Kidney (tissue), 14 donors: Measurements from ENCODE around the gene TMEM87B. TPM values are rescaled to one million over a fixed set of nuclear protein-coding genes. Genes with fewer than 3 reads are reported as not detected.

ENCODE experiments used
- DNase-seq, 5 donors: peaks; one replicate each; pipeline ENCODE4 v3.0.0-alpha.2; 2013 to 2020
- FAIRE-seq: peaks from 2 replicates; lab custom pipeline; 2012; peaks lifted over from hg19 to GRCh38; lab: Jason Lieb, UNC
- H3K27ac ChIP-seq, 2 donors: one replicate each; pipeline ENCODE4 v1.7.0; 2013; ENCODE audit warnings: low read depth in 2 of 2, low read length in 2 of 2, inconsistent platforms in 1 of 2
- H3K27me3 ChIP-seq: one replicate; pipeline ENCODE4 v1.7.1; 2013; ENCODE audit warnings: low read length, inconsistent platforms; ENCODE audit not compliant: control insufficient read depth, insufficient read depth
- H3K36me3 ChIP-seq, 3 donors: one replicate each; pipeline versions ENCODE4 v1.7.0 to v1.7.1; 2013; ENCODE audit warnings: low read length in 3 of 3, control low read depth in 1 of 3, inconsistent platforms in 1 of 3; ENCODE audit not compliant: insufficient read depth in 3 of 3, control insufficient read depth in 2 of 3
- H3K4me1 ChIP-seq, 3 donors: one replicate each; pipeline versions ENCODE4 v1.7.0 to v1.7.1; 2013; ENCODE audit warnings: low read length in 3 of 3, inconsistent platforms in 1 of 3, low read depth in 1 of 3; ENCODE audit not compliant: control insufficient read depth in 2 of 3, insufficient read depth in 2 of 3
- H3K4me3 ChIP-seq, 3 donors: one replicate each; pipeline versions ENCODE4 v1.7.0 to v1.8.1; 2013; ENCODE audit warnings: low read length in 3 of 3, control low read depth in 1 of 3, inconsistent platforms in 1 of 3
- H3K9ac ChIP-seq, 3 donors: one replicate each; pipeline versions ENCODE4 v1.7.0 to v1.7.1; 2013; ENCODE audit warnings: low read length in 3 of 3, control low read depth in 1 of 3, inconsistent platforms in 1 of 3
- H3K9me3 ChIP-seq, 3 donors: one replicate each; pipeline versions ENCODE4 v1.7.0 to v1.7.1; 2013; ENCODE audit warnings: low read length in 3 of 3, control low read depth in 1 of 3, inconsistent platforms in 1 of 3; ENCODE audit not compliant: control insufficient read depth in 2 of 3, insufficient read depth in 1 of 3
- intact Hi-C: fragments of 100-400 bp; cut with DNase I; formaldehyde crosslinking; loops from one replicate; pipeline ENCODE4 v1.11.1; 2022
- polyA plus RNA-seq: library from polyadenylated mRNA; stranded (reverse); fragments of 350-450 nt; fragmentation: Illumina TruSeq; extraction: RNeasy Lipid Tissue Mini Kit (QIAGEN cat#74804); gene quantifications from one replicate; pipeline ENCODE4 v1.2.3, GENCODE V29; 2014; ENCODE audit warnings: low read depth, low replicate concordance; ENCODE audit not compliant: insufficient read depth
- total RNA-seq: library from RNA; stranded (reverse); fragmentation: NEBNext Ultra II Directional; extraction: Animal tissue kit (Norgen Biotek cat#: 25700); gene quantifications from one replicate; pipeline ENCODE4 v1.2.1, GENCODE V29; 2021
- TF ChIP-seq, protein P1 (sequence below): IDR thresholded peaks from 3 replicates; pipeline ENCODE4 v1.5.1; 2012; ENCODE audit warnings: mild to moderate bottlenecking, moderate library complexity, borderline replicate concordance; ENCODE audit not compliant: insufficient read depth; ENCODE audit errors: extremely low read depth
- donor health status: control.
- donor health status: control.
- donor health status: control.
- donor health status: control.
- donor health status: control.
- donor health status: DM: yes; HTN: yes; CAD: no.
- donor health status: Normal renal cell carcinoma (clear cell type).

The TMEM87B gene
- total and polyA plus RNA-seq, 2 donors from 2014 or later: 6.5 to 21.9 TPM

GRCh38 chr2:112045446-112046014 lies 9.5 kb upstream of the TMEM87B start:
- no peak for DNase-seq
- TF ChIP-seq, protein P1, sequence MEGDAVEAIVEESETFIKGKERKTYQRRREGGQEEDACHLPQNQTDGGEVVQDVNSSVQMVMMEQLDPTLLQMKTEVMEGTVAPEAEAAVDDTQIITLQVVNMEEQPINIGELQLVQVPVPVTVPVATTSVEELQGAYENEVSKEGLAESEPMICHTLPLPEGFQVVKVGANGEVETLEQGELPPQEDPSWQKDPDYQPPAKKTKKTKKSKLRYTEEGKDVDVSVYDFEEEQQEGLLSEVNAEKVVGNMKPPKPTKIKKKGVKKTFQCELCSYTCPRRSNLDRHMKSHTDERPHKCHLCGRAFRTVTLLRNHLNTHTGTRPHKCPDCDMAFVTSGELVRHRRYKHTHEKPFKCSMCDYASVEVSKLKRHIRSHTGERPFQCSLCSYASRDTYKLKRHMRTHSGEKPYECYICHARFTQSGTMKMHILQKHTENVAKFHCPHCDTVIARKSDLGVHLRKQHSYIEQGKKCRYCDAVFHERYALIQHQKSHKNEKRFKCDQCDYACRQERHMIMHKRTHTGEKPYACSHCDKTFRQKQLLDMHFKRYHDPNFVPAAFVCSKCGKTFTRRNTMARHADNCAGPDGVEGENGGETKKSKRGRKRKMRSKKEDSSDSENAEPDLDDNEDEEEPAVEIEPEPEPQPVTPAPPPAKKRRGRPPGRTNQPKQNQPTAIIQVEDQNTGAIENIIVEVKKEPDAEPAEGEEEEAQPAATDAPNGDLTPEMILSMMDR: no peak
- intact Hi-C loops: loop anchor here (5.0 kb wide), 1 partner anchor 148 kb away; the partner anchor contains the start of gene MERTK
- no peak overlapping the region for H3K9ac ChIP-seq
- H3K27me3 ChIP-seq: no peaks in the 10 kb centered on the region
- no peaks in the 10 kb centered on the region for H3K4me1 ChIP-seq
- H3K9me3 ChIP-seq: no peaks in the 10 kb centered on the region
- no peak overlapping the region for H3K4me3 ChIP-seq
- H3K36me3 ChIP-seq: no peaks in the 10 kb centered on the region
- H3K27ac ChIP-seq: no peak overlapping the region
- no peak for FAIRE-seq

DNA sequence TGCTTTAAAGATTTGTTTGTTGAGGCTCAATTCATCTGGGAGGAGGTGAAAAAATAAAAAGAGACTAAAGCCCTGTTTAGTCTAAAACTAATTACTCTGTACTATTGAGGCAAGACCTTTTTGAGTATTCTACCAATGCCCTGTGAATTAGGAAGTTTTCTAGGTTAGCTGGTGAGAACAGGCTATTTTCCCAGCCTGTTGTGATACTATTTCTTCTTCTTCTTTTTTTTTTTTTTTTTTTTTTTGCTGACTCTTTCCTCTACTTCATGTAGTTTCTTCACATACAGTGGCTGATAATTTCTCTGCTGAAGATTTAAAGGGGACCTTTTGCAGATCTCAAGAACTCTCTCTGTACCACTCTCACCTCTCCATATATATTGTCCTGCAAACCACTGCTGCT lies 8.8 kb upstream of the TMEM87B start:
- no peaks in the 10 kb centered on the region for H3K9me3 ChIP-seq
- intact Hi-C loops: loop anchor here (5.0 kb wide), 1 partner anchor 149 kb away; the partner anchor contains the start of gene MERTK

GRCh38 chr2:112047537-112048235 lies 7.4 kb upstream of the TMEM87B start:
- Histone ChIP-seq H3K9ac (no peak overlapping the region), H3K4me1 (no peaks in the 10 kb centered on the region), H3K36me3 (no peaks in the 10 kb centered on the region), H3K4me3 (no peak overlapping the region), H3K27me3 (no peaks in the 10 kb centered on the region), H3K27ac (no peak overlapping the region), H3K9me3 (no peaks in the 10 kb centered on the region)
- TF ChIP-seq, protein P1: no peak
- intact Hi-C loops: loop anchor here (5.0 kb wide), 1 partner anchor 150 kb away; the partner anchor contains the start of gene MERTK
- DNase-seq: no peak
- FAIRE-seq: no peak

More for the DNA sequence above, 8.8 kb upstream of the TMEM87B start:
- no peak for DNase-seq
- Histone ChIP-seq H3K4me3 (no peak overlapping the region), H3K27ac (no peak overlapping the region), H3K36me3 (no peaks in the 10 kb centered on the region), H3K4me1 (no peaks in the 10 kb centered on the region), H3K27me3 (no peaks in the 10 kb centered on the region), H3K9ac (no peak overlapping the region)
- no peak for FAIRE-seq
- TF ChIP-seq, protein P1: no peak
